Karpas-422 (cell line): ENCODE results near the gene TMEM14B. TPM values are rescaled to one million over a fixed set of nuclear protein-coding genes. Genes with fewer than 3 reads are reported as not detected.

Experiments used
- DNase-seq: peaks from one replicate; pipeline ENCODE4 v3.0.0-alpha.2; 2015
- H2AFZ ChIP-seq: fragments of 200-600 bp; sonication (generic); 2 replicates; pipeline ENCODE4 v1.6.1; 2014; ENCODE audit warnings: antibody characterized with exemption, low read length, mixed read lengths
- H3K27ac ChIP-seq: fragments of 200-600 bp; sonication (generic); 2 replicates; pipeline ENCODE4 v1.5.1; 2014; ENCODE audit warnings: mild to moderate bottlenecking, low read length, moderate library complexity
- H3K27me3 ChIP-seq: fragments of 200-600 bp; sonication (generic); 2 replicates; pipeline ENCODE4 v1.6.1; 2014; ENCODE audit warnings: low read length, mixed read lengths
- H3K36me3 ChIP-seq: fragments of 200-600 bp; sonication (generic); 2 replicates; pipeline ENCODE4 v1.6.1; 2014; ENCODE audit warnings: low read length, mixed read lengths; ENCODE audit not compliant: insufficient read depth
- H3K4me1 ChIP-seq: fragments of 200-600 bp; sonication (generic); 2 replicates; pipeline ENCODE4 v1.6.1; 2014; ENCODE audit warnings: mild to moderate bottlenecking, low read length, mixed read lengths
- H3K4me2 ChIP-seq: fragments of 200-600 bp; sonication (generic); 2 replicates; pipeline ENCODE4 v1.6.1; 2014; ENCODE audit warnings: low read length, low read depth, mild to moderate bottlenecking; ENCODE audit not compliant: poor library complexity, severe bottlenecking
- H3K4me3 ChIP-seq: fragments of 200-600 bp; sonication (generic); 2 replicates; pipeline ENCODE4 v1.5.1; 2014; ENCODE audit warnings: mild to moderate bottlenecking, antibody characterized with exemption, low read length, mixed read lengths
- H3K79me2 ChIP-seq: fragments of 200-600 bp; sonication (generic); 2 replicates; pipeline ENCODE4 v1.6.1; 2014; ENCODE audit warnings: mild to moderate bottlenecking, low read length, mixed read lengths
- H3K9ac ChIP-seq: fragments of 200-600 bp; sonication (generic); 2 replicates; pipeline ENCODE4 v1.6.0; 2014; ENCODE audit warnings: low read length
- H3K9me2 ChIP-seq: fragments of 200-600 bp; sonication (generic), shearing (Covaris generic); replicated peaks from 2 replicates; pipeline ENCODE4 v1.6.0; 2014; ENCODE audit warnings: mild to moderate bottlenecking, low read length, moderate library complexity; ENCODE audit not compliant: insufficient read depth
- H3K9me3 ChIP-seq: fragments of 300-700, 200-600 bp; sonication (generic); 2 replicates; pipeline ENCODE4 v1.6.1; 2014; ENCODE audit warnings: low read length, mixed read lengths
- H4K20me1 ChIP-seq: fragments of 200-600 bp; sonication (generic); 2 replicates; pipeline ENCODE4 v1.6.1; 2014; ENCODE audit warnings: mild to moderate bottlenecking, antibody characterized with exemption, low read length, low read depth; ENCODE audit not compliant: insufficient read depth
- total RNA-seq: library from RNA; depleted of rRNA; stranded (reverse); fragments of >200 nt; shearing (Covaris generic); gene quantifications from 2 replicates; pipeline ENCODE4 v1.2.3, GENCODE V29; 2014; ENCODE audit warnings: low replicate concordance

TMEM14B gene
- total RNA-seq, 1 experiment from 2014 or later = 121 TPM

DNA sequence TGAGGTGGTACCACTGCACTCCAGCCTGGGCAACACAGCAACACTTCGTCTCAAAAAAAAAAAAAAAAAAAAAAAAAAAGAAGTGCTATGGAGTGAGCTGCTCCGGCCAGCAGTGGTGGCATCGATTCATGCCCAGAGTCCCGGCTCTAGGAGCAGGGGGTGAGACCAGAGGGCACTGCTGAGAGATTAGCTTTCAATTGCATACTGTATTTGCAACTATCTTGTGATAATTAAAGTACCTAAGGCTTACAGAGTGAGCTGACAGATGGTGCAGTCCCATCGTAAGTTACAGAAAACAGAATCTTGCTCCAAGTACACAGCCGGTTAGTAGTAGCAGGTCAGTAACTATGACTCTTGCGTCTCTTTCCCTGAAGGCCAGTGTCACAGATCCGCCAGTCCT is 31.5 kb downstream of the TMEM14B start:
- Histone ChIP-seq H3K79me2 (no peaks in the 10 kb centered on the region), H3K4me3 (no peak overlapping the region), H3K9ac (no peak overlapping the region), H3K4me2 (no peak overlapping the region), H4K20me1 (no peaks in the 10 kb centered on the region), H3K9me3 (no peaks in the 10 kb centered on the region), H3K27ac (no peak overlapping the region), H3K4me1 (no peaks in the 10 kb centered on the region), H3K9me2 (no peaks in the 10 kb centered on the region), H3K36me3 (no peaks in the 10 kb centered on the region), H2AFZ (no peak overlapping the region), H3K27me3 (no peaks in the 10 kb centered on the region)
- no peak for DNase-seq

DNA sequence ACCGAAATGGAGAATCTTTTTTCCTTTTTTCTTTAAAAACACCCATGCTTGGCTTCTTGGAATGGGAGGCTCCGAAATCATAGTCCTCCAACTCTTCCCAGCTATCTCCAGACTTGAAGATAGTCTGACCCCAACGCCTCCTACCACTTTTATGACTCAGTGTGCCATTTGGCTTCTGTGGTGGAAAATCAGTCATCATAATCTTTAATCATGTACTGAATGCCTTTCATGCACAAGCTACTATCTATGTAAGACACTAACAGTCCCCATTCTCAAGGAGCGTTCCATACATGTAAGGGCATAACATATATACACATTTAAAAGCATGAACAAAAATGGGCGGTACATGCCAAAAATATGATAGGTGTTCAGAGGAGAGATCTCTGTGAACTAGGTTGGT is 44.1 kb downstream of the TMEM14B start:
- no peak overlapping the region for H2AFZ ChIP-seq
- no peak overlapping the region for H3K9ac ChIP-seq
- no peaks in the 10 kb centered on the region for H3K9me2 ChIP-seq
- H3K27me3 ChIP-seq = no peaks in the 10 kb centered on the region
- no peaks in the 10 kb centered on the region for H3K4me1 ChIP-seq
- no peaks in the 10 kb centered on the region for H3K36me3 ChIP-seq
- no peak overlapping the region for H3K27ac ChIP-seq
- DNase-seq = no peak
- no peak overlapping the region for H3K4me3 ChIP-seq
- no peaks in the 10 kb centered on the region for H3K79me2 ChIP-seq
- H3K4me2 ChIP-seq = no peak overlapping the region
- H4K20me1 ChIP-seq = no peaks in the 10 kb centered on the region
- no peaks in the 10 kb centered on the region for H3K9me3 ChIP-seq

- no peak overlapping the region for H3K27ac ChIP-seq
- H3K9me3 ChIP-seq = no peaks in the 10 kb centered on the region
- H3K4me3 ChIP-seq = no peak overlapping the region
- no peaks in the 10 kb centered on the region for H3K79me2 ChIP-seq
- H3K4me2 ChIP-seq = no peak overlapping the region
- H2AFZ ChIP-seq = no peak overlapping the region
- no peaks in the 10 kb centered on the region for H3K9me2 ChIP-seq
- no peaks in the 10 kb centered on the region for H4K20me1 ChIP-seq
- H3K36me3 ChIP-seq = no peaks in the 10 kb centered on the region
- DNase-seq = no peak
- no peaks in the 10 kb centered on the region for H3K4me1 ChIP-seq
- no peaks in the 10 kb centered on the region for H3K27me3 ChIP-seq
- H3K9ac ChIP-seq = no peak overlapping the region
These were observed 44.5 kb downstream of the TMEM14B start for GRCh38 chr6:10792101-10792500.

- no peak overlapping the region for H3K4me2 ChIP-seq
- H3K4me3 ChIP-seq = no peak overlapping the region
- H3K27me3 ChIP-seq = no peaks in the 10 kb centered on the region
- H3K36me3 ChIP-seq = no peaks in the 10 kb centered on the region
- H3K9me3 ChIP-seq = no peaks in the 10 kb centered on the region
- no peak overlapping the region for H2AFZ ChIP-seq
- H3K79me2 ChIP-seq = no peaks in the 10 kb centered on the region
- H3K9ac ChIP-seq = no peak overlapping the region
- no peaks in the 10 kb centered on the region for H3K4me1 ChIP-seq
- H3K9me2 ChIP-seq = no peaks in the 10 kb centered on the region
- no peak for DNase-seq
- H3K27ac ChIP-seq = no peak overlapping the region
- no peaks in the 10 kb centered on the region for H4K20me1 ChIP-seq
These were observed 45.4 kb downstream of the TMEM14B start for GRCh38 chr6:10793035-10793434.

DNA sequence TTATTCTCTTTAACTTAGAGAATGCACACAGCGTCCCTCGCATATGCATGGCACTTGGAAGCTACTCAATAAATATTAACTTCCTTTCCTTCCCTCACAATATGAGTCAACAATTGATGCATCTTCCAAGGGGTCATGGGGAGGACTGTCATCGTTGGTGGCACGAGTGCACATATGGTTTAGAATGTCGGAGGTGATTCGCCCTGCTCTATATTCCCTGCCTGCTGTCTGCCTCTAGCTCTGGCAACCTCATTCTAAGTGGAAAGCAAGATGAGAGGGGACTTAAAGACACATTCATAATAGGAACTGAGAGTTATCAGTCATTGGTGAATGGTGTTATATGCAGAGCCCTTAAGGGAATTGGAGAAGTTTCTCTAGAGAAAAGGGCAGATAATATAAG is 46.1 kb downstream of the TMEM14B start:
- Histone ChIP-seq H3K79me2 (no peaks in the 10 kb centered on the region), H3K9me3 (no peaks in the 10 kb centered on the region), H4K20me1 (no peaks in the 10 kb centered on the region), H3K4me1 (no peaks in the 10 kb centered on the region), H3K27me3 (no peaks in the 10 kb centered on the region), H3K36me3 (no peaks in the 10 kb centered on the region), H3K4me3 (no peak overlapping the region), H2AFZ (no peak overlapping the region), H3K9ac (no peak overlapping the region), H3K27ac (no peak overlapping the region), H3K4me2 (no peak overlapping the region), H3K9me2 (no peaks in the 10 kb centered on the region)
- no peak for DNase-seq

- no peak overlapping the region for H3K4me3 ChIP-seq
These were observed 46.6 kb downstream of the TMEM14B start for GRCh38 chr6:10794239-10794638.

GRCh38 chr6:10800810-10801209 is 53.2 kb downstream of the TMEM14B start:
- Histone ChIP-seq H4K20me1 (no peaks in the 10 kb centered on the region), H3K4me2 (no peak overlapping the region), H3K27ac (no peak overlapping the region), H3K27me3 (no peaks in the 10 kb centered on the region), H3K79me2 (no peaks in the 10 kb centered on the region), H3K36me3 (no peaks in the 10 kb centered on the region), H3K4me3 (no peak overlapping the region), H3K9ac (no peak overlapping the region), H3K9me3 (no peaks in the 10 kb centered on the region), H2AFZ (no peak overlapping the region), H3K9me2 (no peaks in the 10 kb centered on the region), H3K4me1 (no peaks in the 10 kb centered on the region)
- DNase-seq = no peak

More at GRCh38 chr6:10794239-10794638, 46.6 kb downstream of the TMEM14B start:
- no peaks in the 10 kb centered on the region for H3K9me2 ChIP-seq
- no peaks in the 10 kb centered on the region for H3K4me1 ChIP-seq
- no peak overlapping the region for H3K4me2 ChIP-seq
- no peaks in the 10 kb centered on the region for H3K79me2 ChIP-seq
- H3K36me3 ChIP-seq = no peaks in the 10 kb centered on the region
- no peak overlapping the region for H3K9ac ChIP-seq
- no peaks in the 10 kb centered on the region for H3K27me3 ChIP-seq
- H3K27ac ChIP-seq = no peak overlapping the region
- no peak for DNase-seq
- H3K9me3 ChIP-seq = no peaks in the 10 kb centered on the region
- H2AFZ ChIP-seq = no peak overlapping the region
- H4K20me1 ChIP-seq = no peaks in the 10 kb centered on the region

DNA sequence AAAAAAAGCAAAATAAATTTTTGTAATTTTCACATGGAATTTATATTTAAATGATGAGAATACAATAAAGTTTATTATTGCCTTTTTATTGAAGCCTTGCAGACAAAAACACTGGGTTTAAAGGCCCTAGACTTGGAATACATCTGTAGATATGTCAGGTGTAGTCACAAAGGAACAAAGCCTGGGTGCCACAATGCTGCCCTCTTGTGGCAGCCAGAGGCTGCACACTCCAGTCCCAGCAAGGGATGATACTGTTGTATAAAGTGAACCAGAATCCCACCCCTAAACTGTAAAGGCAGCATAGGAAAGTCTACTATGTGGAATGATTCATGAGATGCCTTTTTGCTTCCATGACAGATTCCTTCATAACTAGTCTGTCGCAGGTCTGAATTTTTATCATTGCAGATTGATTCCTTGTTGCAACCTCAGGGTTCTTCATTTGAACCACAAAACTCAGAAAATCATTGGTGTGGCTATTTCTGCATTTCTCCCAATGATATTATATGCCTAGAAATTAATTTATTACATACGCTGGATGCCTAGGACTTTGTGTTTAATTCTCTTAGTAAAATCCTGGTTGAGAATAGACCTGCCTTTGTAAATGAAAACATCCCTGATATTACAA is 53.7 kb downstream of the TMEM14B start:
- Histone ChIP-seq H4K20me1 (no peaks in the 10 kb centered on the region), H2AFZ (no peak overlapping the region), H3K27ac (no peak overlapping the region), H3K4me3 (no peak overlapping the region), H3K79me2 (no peaks in the 10 kb centered on the region), H3K27me3 (no peaks in the 10 kb centered on the region), H3K4me1 (no peaks in the 10 kb centered on the region), H3K36me3 (no peaks in the 10 kb centered on the region), H3K9me2 (no peaks in the 10 kb centered on the region), H3K9ac (no peak overlapping the region), H3K4me2 (no peak overlapping the region), H3K9me3 (no peaks in the 10 kb centered on the region)
- peak; percentile 86 for DNase-seq
